Tibial nerve (tissue), 4 donors: Measurements from ENCODE around the gene PDZD8.

Experiments
- CTCF ChIP-seq, 5 experiments: fragments of 200-600 bp in 3 of 5; fragments of 450-650 bp in 2 of 5; sonication (generic) in 3 of 5; IDR thresholded peaks; one replicate each; pipeline ENCODE4 v1.5.1; 2016 to 2019; ENCODE audit warnings: antibody characterized with exemption in 5 of 5, mild to moderate bottlenecking in 3 of 5, moderate library complexity in 2 of 5
- EP300 ChIP-seq, 2 donors: sonication (generic); formaldehyde crosslinking; IDR thresholded peaks; one replicate each; pipeline ENCODE4 v1.6.1; 2017; ENCODE audit warnings: antibody characterized with exemption in 2 of 2, mild to moderate bottlenecking in 1 of 2
- POLR2A ChIP-seq, 2 donors: fragments of 450-650 bp; IDR thresholded peaks; one replicate each; pipeline ENCODE4 v1.6.1; 2017; ENCODE audit warnings: antibody characterized with exemption in 2 of 2, mild to moderate bottlenecking in 2 of 2, moderate library complexity in 2 of 2

GRCh38 chr10:117277675-117278074 lies 97.6 kb downstream of the PDZD8 start:
- no peak for TF ChIP-seq CTCF (IDR thresholded peaks at IDR 0.05)
- TF ChIP-seq POLR2A (IDR thresholded peaks at IDR 0.05), result no peak
- TF ChIP-seq EP300 (IDR thresholded peaks at IDR 0.05), result no peak
